GM19324 (cell line): ENCODE measurements around the gene UPF3A.
"Not testable (repeated sequence)": the region's sequence is repeated elsewhere in the genome, so short reads cannot be mapped to it uniquely, and the experiment has no call there.

Source experiments
- ATAC-seq: cut with Tn5 transposase; IDR thresholded peaks from one replicate; pipeline ENCODE4 v1.9.1; 2021; ENCODE audit warnings: mild to moderate bottlenecking, moderate library complexity; ENCODE audit not compliant: unreplicated experiment, low FRiP score

Gene UPF3A

GRCh38 chr13:114263578-114263977, 17.8 kb upstream of the UPF3A start:
- ATAC-seq = peak; percentile 43

- not testable (repeated sequence) for ATAC-seq
Observed at GRCh38 chr13:114264313-114264712, 17.1 kb upstream of the UPF3A start.

- ATAC-seq = no peak
Observed at GRCh38 chr13:114264886-114265611, 16.4 kb upstream of the UPF3A start.

GRCh38 chr13:114266241-114266640, 15.2 kb upstream of the UPF3A start:
- ATAC-seq = no peak

GRCh38 chr13:114268344-114269280, 12.8 kb upstream of the UPF3A start:
- no peak for ATAC-seq

- ATAC-seq = no peak
Observed at GRCh38 chr13:114269281-114269770, 12.1 kb upstream of the UPF3A start.

GRCh38 chr13:114272977-114273376, 8.4 kb upstream of the UPF3A start:
- no peak for ATAC-seq

- ATAC-seq = no peak
Observed at GRCh38 chr13:114275304-114275703, 6.1 kb upstream of the UPF3A start.

- no peak for ATAC-seq
Observed at GRCh38 chr13:114279146-114279545, 2.3 kb upstream of the UPF3A start.

GRCh38 chr13:114279758-114280355, 1.5 kb upstream of the UPF3A start:
- no peak for ATAC-seq

GRCh38 chr13:114282041-114282670, 755 bp downstream of the UPF3A start:
- peak; percentile 62 for ATAC-seq

- ATAC-seq = no peak
Observed at GRCh38 chr13:114283576-114283975, 2.2 kb downstream of the UPF3A start.

GRCh38 chr13:114284680-114285079, 3.3 kb downstream of the UPF3A start:
- no peak for ATAC-seq

- ATAC-seq = no peak
Observed at GRCh38 chr13:114285166-114285808, 3.9 kb downstream of the UPF3A start.

GRCh38 chr13:114286808-114287207, 5.4 kb downstream of the UPF3A start:
- no peak for ATAC-seq

- ATAC-seq = no peak
Observed at GRCh38 chr13:114288157-114288591, 6.8 kb downstream of the UPF3A start.

- no peak for ATAC-seq
Observed at GRCh38 chr13:114296448-114296847, 15.0 kb downstream of the UPF3A start.

- ATAC-seq = peak; percentile 30
Observed at GRCh38 chr13:114296902-114297301, 15.5 kb downstream of the UPF3A start.

- ATAC-seq = no peak
Observed at GRCh38 chr13:114298866-114299265, 17.5 kb downstream of the UPF3A start.
